GM11168 (cell line): Measurements from ENCODE around the gene ADRA1B.

Experiments used
- in situ Hi-C: fragments of 300-500 bp; cut with MboI; formaldehyde crosslinking; loops from one replicate; pipeline ENCODE4 v1.12.0; 2022; ENCODE audit warnings: low sequenced_read_pairs; ENCODE audit not compliant: unreplicated experiment

The ADRA1B gene

DNA sequence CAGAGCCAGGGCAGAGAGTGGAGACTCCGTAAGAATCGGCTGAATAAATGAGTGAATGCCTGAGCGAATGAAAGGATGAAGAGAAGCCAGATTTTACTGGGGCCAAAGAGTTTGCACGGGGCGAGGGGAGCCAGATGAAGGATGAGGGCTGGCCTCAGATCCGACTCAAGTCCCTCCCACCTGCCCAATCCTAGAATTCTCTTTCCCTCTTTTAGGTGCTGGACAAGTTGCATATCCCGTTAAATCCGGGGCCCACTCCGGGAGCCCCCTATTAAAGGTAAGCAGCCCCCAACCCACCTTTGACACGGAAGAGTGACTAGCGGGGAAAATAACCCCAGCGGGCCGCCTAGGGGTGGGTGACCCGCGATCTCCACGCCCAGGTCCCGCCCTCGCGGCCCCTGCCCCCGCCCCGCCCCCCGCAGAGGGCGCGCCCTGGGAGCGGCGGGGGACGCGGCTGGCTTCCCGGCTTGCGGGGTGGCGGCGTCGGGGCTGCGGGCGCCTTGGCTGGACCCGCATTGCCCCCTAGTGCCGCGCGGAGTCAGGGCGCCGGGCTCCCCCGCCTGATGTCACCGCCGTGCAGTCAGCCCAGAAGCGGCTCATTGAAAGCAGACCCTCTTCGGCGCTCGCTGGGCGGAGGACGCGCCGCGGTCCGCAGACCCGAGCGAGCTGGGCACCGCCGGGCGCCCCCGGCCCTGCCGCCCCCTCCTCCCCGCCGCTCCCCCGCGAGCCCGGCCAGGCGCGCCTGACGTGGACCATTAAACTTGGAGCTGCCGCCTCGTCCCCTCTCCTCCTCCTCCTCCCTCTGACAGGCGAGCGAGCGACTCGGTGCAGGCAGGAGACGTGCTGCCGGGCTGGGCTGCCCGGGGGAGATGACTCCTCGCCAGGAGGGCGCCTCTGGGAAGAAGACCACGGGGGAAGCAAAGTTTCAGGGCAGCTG is at the start of gene ADRA1B:
Gene ADRA1B, plus strand, starts transcription at position 579 of the 937 bp plus-strand sequence. CDS start 424 bp downstream, outside the sequence.
- in situ Hi-C loops = no loop called here

DNA sequence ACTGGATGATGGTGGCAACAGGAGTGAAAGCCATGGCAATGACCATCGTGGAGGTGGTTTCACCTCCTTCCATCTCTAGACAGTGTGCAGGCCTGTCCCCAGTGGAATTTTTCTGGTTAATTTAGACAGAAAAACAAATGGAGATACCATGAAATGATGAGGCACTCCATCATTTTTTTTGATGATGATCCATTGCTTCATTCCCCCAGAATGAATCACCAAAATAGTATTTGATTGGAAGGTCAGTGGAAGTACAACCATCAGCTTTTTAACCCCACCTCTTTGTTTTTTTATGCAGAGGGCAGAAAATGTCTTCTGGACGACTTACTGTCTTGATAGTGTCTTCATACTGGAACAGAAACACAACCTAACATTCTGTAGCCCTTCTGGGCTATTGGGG is 42.6 kb upstream of the ADRA1B start:
- in situ Hi-C loops = no loop called here

DNA sequence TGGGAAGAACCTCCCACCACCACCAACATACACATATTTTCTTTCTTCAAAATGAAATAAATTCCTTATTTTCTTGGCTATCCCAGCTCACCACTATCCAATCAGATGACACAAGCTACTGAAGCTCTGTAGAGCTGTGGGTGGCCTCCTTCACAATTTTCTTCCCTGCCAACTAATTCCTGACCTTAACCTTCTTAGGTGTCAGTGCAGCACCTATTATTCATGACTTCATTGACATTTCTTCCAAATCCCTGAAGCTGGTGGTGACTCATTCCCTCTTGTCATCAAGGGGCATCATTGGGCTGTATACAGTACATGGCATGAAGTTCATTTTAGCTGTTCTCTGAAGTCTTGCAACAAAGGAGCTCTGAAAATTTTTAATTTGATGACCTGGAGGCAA is 42.0 kb upstream of the ADRA1B start:
- in situ Hi-C loops = no loop called here

DNA sequence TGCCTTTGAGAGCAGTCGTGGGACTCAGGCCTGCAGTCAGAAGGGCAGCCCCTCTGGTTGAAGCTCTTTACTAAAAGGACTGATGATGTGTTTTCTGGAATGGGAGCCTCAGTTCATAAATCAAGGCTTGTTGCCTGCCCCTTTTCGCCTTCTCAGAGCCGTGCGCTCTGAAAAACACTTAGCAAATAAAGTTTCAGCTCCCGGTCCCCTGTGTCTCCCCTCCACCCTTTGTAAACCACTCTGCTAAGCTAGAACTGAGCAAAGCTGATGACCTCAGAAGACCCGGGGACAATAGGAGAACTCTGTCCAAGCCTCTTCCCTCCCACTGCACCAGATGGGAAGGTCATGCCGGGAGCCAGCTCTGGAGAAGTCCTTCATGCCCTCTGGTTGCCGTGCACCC is 39.3 kb upstream of the ADRA1B start:
- in situ Hi-C loops = no loop called here

DNA sequence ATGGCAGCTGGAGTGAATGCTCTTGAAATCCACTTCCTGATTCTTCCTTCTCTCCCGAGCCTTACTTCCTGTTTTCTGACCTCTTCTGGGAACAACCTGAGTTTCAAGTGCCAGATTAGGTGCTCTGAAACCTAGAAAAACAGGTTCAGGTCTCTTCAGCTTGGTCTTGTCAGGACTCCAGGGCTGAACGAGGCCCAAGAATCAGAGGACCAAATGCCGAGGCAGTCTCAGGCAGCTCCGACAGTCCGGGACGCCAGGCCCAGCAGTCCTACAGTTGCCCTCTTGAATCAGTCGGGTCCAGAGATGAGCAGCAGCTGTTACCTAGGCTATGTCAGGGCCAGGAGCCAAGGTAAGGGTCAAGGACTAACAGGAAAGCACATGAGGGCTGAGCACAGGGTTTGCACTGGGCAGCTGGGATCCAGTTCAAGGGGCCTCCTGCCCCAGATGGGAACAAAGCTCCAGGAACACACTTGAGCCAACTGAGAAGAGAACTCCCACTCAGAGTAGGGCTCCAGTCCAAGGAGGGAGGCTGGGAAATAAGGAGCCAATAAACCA is 38.3 kb upstream of the ADRA1B start:
- in situ Hi-C loops = no loop called here

DNA sequence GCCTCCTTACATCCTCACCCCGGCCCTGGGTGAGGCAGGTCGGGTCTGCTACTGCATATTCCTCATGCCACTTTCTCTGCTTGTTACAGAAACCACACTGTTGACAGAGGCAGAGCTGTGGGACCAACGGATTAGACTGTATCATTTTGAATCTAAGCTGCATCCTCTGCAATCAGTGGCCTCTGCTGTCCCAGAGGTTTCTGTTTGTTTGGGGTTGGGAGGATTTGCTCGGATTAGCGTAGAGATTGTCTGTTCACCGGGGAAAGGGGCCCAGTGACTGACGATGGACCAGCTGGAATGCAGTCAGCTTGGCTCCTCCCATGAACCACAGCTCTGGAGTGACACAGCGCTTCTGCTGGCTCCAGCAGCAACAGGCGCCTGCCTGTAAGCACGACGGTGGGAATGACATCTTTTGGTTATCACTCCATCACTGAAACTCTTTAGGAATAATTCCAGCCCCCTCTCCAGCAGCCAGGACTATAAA is 37.3 kb upstream of the ADRA1B start:
- in situ Hi-C loops = no loop called here

DNA sequence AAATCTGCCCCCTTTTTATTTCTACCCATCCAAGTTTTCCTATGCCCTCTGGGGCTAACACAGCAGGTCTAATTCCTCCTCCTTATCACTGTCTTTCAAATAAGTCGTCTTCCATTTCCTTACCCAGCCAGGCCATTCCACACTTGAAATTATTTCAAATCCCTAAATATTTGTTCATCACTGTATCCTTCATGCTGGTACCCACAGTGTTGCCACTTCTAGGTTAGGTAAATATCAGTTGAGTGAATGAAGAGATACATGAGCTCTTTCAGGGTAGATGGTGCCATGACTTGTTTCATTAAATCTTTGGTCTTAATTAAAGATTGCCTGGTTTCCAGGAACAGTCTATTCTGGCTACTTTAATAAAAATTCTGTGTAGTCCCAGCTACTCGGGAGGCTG is 35.6 kb upstream of the ADRA1B start:
- in situ Hi-C loops = no loop called here

DNA sequence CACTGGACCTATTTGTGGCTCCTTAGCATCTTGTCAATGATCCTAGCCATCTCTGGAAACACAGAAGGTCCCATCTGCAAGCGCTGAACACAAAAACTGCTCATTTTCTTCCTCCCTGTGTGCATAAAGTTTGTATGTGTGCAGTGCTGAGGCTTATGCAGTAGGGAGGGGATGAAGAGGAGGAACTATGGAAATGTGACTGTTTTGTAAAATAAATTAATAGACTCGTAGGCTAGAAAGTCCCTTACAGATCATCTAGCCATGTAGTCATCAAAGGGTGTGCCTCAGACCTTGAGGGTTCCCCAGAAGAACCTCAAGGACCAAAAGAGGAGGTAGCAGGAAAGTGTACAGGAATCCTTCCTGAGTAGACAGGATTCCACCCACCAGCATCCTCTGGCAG is 34.3 kb upstream of the ADRA1B start:
- in situ Hi-C loops = no loop called here

DNA sequence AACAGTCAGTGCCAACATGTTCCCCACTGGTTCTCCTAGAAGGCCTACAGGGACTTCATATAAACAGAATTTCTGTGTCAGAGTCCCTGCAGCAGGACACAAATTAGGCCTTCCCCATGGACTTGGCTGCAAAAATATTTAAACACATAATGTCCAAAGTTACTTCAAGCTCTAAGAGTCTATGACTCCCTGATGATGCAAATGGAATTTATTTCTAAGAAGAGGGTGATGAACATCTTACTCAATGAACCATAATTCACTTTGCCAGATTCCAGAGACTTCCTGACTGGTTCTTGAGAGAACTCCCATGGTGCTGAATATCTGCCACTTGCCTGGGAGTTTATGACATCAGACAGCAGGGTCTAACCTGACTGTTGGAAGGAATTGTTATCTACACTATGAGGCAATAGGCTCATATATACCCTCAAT is 32.7 kb upstream of the ADRA1B start:
- in situ Hi-C loops = no loop called here

DNA sequence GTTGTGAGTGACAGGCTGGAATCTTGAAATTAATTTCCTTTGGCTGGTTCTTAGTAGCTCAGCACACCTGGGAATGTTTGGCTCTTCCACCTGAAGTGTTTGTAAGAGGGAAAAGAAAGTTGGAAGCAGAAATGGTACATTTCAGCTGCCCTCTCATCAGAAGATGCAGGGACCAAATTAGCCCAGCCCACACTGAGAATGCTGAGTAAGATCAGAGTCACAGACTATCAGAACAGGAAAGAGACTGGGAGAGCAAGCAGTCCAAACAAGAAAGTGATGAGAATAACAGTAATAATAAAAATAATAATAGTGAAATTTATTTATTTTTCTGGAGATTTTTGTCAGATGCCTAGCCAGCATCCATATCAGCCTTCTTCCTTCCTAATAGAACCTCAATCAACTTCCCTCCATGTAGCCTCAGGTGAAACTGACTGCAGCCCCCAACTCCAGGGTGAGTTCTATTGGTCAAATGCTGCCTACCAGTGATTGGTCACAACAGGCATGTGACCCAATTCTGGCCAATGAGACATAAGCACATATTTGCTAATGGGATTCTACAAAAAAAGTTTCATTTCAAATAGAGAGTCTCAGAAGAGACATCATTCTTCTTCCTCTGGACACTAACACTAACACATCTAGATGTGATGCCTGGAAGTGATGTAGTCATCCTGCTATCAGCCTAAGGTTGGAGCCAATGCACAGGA is 31.2 kb upstream of the ADRA1B start:
- in situ Hi-C loops = no loop called here

DNA sequence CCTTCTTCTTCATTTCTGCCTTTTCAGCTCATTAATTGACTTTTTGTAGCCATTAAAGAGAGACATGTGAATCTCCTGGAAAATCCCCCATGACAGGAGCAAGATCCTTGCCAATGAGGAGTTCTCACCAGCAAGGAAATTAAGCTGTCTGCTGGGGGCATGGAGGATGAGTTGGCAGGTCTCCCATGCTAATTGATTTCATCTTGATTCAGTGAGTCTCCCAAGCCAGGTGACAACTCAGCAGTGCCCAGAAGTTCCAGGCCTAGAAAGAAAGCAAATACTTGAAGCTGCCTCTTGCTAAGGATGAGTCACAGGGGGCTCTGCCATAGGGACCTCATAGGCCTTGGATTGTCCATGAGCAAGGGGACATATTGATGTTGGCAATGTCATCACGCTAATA is 30.0 kb upstream of the ADRA1B start:
- in situ Hi-C loops = no loop called here

DNA sequence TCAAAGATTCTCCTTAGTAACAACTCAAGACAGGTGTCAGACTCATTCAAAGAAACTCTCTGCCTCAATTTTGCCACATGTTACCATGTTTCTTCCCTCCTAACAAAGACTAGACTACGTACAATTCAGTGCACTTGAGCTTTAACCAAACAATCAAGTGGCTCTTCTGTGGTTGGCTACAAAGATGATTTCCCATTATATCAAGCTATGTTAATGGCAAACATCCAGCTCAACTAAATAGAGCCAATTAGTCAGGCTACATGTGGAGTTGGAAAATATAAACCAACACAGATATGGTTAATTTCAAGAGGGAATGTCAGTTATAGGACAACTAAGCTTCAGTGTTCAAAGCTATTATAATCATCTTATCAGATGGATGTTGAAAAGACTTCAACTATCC is 29.2 kb upstream of the ADRA1B start:
- in situ Hi-C loops = no loop called here

DNA sequence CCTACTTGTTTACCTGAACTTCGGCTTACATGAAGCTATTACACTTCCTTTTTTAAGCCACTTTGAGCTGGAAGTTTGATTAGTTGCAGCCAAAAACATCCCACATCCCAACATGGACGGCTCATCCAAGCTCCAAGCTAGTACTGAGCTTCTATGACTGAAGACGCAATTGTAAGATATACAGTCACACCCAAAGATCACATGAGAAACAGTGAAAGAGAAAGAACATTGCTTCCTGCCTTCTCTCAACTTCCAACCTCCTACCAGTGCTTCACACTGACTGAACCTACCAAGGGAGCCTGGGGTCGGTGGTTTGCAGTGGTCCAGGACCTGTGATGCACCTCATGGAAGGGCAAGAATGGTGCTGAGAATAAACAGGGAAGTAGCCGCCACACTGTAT is 27.4 kb upstream of the ADRA1B start:
- in situ Hi-C loops = no loop called here

DNA sequence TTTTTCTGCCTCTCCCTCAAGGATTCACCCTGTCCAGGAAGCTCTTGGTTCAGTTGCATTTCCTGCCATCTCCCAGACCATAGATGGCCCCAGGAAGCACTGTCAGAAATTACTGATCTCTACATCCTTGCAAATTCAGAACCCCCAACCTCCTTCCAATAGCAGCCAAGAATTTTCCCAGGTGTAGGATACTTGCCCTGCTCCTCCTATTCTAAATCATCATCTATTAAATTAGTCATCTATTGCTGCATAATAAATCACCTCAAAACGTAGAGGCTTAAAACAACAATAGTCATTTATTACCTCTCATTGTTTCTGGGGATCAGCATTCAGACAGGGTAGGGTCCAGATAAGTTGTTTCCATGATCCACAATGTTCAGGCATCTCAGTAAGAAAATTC is 26.1 kb upstream of the ADRA1B start:
- in situ Hi-C loops = no loop called here

DNA sequence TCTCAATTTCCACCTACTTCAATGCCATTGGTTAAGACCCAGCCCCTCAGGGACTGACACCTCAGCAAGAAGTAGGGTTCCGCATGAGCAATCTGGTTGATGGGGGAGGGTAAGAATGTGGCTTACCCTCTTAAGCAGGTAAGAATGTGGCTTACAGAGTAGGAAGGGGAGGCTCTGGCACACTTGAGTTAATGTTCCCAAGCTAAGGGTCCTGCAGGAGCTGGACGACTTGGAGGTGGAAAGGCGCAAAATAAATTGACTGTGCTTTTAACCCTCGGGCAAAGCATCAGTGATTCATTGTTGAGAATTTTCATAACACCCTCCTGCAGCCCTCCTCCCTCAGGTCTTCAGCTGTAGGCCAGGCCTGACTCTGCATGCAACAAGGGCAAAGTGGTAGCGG is 24.9 kb upstream of the ADRA1B start:
- in situ Hi-C loops = no loop called here

DNA sequence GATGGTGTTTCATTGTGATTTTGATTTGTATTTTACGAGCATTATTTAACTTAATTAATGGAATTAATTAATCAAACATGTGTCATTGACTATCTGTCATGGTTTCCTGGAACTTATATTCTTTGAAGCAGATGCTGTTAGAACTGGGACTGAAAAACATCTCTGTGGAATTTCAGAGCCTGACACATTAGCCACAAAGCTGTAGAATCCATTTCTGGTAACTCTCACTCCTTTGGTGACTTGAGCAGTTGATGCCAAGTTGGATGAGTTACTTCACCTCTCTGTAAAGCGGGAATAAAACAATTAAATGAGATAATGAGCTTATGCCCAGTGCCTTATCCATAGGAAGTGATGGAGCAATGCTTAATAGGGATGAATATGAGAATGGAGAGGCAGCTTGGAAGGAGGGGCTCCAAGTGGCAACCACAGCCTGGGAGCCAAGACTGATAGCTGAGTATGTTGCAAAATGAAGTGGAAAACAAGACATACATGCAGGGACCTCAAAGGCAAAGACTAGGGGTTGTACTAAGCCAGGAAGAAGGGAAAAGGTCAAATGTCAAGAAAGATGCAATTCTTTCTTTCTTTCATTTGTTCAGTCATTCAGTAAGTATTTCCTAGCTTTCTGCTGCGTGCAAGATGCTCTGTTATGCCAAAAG is 23.1 kb upstream of the ADRA1B start:
- in situ Hi-C loops = no loop called here

DNA sequence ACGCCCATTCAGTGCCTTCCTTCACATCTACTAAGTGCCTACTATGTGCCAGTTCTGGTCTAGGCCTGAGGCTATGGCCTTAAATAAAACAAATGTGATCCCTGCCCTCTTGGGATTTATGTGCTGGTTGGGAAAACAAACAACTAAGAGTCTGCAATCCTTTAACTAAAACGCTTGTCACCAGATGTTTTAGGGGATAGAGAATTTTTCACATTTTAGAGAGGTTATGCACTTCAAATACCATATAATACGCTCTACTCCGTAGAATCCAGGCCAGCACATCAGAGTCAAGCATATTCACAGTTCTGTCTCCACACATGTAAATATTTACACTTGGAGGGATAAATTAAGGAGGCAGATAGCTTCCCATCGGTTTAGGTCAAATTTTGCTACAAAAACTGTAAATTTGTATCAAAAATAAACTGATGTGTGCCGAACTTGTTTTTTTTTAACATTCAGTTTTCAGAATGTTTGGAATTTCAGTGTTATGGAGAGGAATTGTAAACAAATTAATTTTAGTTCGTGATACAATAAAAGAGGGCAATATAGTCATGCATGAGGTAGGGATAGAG is 22.0 kb upstream of the ADRA1B start:
- in situ Hi-C loops = no loop called here

DNA sequence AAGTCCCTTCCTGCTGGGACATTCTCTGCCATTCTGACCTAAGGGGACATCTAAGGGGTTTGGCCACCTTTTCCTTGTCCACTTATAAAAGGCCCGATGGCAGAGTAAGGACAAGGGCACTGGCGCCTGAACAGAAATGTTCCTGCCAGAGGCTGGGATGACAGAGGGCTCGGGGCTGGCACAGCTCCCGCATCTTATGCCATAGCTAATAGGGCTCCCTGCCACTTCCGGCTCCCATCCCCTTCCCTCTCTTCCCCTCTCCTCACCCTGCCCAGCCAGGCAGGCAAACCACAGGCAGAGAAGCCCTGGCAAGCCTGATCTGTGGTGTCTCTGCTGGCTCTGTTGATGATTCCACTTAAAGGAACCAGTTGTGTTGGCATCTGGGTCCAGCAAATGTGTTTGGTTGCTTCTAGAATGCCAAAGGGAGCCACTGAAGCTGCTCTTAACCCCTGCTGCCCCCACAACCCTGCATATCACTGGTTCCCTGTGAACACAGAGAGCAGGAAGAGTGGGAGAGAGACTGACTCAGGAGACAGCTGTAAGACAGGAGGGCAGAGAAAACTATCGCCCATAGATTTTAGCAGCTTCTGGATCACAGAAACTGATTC is 18.4 kb upstream of the ADRA1B start:
- in situ Hi-C loops = no loop called here

DNA sequence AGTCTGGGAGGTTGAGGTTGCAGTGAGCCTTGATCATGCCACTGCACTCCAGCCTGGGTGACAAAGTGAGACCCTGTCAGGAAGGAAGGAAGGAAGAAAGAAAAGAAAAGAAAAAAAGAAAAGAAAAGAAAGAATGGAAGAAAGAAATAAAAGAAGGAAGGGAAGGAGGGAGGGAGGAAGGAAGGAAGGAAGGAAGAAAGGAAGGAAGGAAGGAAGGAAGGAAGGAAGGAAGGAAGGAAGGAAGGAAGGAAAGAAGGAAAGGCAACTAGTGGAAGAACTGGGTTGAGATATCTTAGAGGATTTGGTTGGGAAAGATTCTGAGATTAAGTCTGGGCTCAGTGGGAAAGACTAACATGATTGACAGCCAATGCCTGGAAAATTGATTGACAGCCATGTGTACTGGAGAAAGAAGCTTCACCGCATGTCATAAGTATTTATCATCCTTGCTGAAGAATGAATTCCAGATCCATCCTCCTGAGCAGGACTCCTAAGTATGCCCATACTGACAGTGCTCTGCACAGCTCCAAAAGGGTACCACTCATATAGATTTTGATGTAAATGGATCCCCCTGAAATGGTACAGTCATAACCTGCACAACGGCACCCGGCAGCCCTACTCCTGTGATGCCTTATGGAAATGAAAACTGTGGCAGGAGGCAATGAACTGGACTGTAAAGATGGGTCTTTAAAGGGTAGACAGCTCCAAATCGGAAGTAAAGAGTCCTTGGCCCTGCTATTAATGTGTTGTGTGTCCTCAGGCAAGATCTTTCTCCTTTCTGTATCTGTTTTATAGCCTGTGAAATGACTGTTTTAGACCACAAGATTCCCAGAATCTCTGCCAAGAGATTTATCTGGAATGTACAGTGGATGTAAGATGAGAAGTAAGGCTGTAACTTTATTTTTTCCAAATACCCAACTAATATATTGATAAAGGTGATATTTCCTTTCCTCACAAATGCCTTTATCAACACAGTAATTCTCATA is 16.9 kb upstream of the ADRA1B start:
- in situ Hi-C loops = no loop called here
